ENCODE results near the gene CCDC89.

The CCDC89 gene

DNA sequence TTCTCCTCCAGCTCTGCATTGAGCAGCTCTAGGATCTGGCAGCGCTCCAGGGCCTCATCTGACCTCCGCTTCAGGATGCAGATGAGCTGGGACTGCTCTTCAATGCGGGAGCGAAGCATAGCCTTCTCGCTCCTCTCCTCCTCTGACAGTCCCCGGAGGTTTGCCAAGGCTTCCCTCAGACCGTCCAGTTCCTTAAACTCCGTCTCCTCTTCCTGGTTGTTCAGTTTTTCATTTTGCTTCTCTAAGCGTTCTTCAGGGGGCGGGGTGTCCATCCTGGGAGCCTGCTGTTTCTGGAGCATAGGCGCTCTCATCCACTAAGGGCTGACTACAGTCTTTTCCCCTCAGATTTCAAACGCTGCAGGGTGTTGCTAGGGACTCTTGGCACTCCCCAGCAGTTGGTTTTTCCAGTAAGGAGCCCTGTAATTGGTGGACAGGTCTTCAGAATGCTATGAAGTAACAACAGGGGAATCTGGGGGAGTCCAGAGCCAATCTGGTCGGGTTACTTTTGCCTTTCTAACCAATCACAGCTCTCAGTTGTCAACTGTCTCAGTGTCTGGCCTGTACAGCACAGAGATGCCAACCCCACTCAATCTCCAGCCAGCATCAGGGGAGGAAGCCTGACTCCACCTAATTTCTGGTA, at the start of gene CCDC89:
Gene CCDC89, minus strand, starts transcription at position 376 of the 640 bp plus-strand sequence. Its CDS starts 65 bp downstream, at position 311.
- DNase-seq (ENCODE audit: low spot score): no peak

- DNase-seq (ENCODE audit: low spot score): no peak
Measured at GRCh38 chr11:85732965-85733364, 47.0 kb upstream of the CCDC89 start.

DNA sequence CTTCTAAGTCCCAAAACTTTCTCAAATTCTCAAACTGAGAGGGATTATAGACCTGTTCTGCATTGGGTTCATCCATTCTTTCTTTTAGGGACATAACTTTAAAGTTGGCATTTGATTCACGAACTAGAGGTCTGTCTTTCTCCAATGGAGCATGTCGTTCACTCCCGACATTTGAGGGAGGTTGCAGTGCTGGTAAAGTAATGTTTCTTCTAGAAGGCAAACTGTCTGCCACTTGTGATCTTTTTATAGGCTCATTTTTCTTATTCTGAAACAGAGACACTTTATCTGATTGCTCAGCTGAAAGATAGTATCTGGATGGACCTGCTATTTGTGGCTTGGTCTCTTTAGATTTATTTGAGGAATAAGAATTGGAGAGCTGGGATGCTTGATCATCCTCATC, 40.4 kb upstream of the CCDC89 start:
- DNase-seq (ENCODE audit: low spot score): no peak

- no peak for DNase-seq (ENCODE audit: low spot score)
Measured at GRCh38 chr11:85725510-85726258, 39.7 kb upstream of the CCDC89 start.

DNA sequence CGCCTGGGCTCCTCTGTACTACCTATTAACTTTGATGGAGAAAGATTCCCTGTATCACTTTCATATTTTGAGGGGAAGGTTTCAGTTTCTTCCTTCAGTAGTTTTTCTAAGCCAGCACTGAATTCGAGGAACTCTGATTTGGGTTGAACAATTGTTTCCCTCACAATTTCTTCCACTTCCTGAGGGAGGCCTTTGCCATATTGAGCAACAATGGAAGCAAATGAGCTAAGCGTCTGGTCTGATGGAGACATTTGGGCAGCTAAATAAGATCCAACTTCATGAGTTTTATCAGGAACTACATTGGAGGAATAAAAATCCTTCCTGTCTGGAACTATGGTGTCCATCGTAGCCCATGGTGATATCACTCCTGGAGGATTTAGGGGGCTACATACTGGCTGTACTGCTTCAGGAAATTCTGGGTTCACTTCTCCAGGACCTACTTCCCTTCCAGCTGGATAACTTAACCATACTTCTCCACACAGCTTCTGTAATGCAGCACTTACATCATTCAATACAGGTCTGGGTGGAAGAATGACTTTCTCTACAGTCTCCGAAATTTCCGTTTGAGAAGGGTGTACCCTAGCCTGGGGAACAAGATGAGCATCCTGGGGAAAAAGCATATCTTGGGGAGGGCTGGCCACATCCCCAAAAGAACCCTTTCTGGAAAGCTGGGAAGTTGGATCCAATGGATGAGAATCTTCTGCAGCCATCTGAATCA, 38.9 kb upstream of the CCDC89 start:
- DNase-seq (ENCODE audit: low spot score): no peak

DNA sequence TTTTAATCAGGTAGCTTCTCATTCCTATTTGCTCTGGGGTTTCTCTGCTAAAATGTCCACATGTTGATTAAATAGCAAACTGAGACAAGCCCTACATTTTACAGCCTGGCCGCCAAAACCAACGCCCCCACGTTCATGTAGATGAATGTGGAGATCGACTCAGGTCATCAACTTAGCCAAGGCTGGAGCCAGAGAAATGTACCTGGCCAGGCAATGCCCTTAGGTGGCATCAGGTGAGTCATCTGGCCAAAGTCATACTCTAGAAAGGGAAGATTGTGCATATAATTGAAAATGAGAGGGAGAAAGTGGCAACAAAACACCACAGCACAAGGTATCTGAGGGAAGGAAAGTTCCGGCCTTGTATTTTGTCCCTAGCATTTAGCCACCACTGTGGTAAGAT, 37.1 kb upstream of the CCDC89 start:
- DNase-seq (ENCODE audit: low spot score): no peak

DNA sequence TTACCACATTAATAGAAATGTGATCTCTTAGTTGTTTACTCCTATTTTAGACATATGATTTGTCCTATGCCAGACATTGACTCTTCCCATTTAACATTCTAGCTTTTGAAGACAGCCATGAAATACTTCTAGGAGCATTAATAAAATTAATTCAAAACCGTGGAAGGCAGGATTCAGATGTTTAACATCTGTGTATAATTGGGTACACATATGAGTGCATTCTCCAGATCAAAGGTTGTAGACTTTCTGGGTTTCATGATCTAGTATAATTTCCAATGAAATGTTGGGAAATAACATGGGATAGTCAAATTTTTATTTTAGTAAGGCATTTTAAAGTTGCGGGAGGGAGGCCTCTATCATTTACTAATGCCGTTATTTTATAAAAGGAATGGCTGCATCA, 35.2 kb upstream of the CCDC89 start:
- DNase-seq (ENCODE audit: low spot score): no peak

- no peak for DNase-seq (ENCODE audit: low spot score)
Measured at GRCh38 chr11:85718991-85719807, 33.2 kb upstream of the CCDC89 start.

GRCh38 chr11:85718126-85718943, 32.3 kb upstream of the CCDC89 start:
- no peak for DNase-seq (ENCODE audit: low spot score)

DNA sequence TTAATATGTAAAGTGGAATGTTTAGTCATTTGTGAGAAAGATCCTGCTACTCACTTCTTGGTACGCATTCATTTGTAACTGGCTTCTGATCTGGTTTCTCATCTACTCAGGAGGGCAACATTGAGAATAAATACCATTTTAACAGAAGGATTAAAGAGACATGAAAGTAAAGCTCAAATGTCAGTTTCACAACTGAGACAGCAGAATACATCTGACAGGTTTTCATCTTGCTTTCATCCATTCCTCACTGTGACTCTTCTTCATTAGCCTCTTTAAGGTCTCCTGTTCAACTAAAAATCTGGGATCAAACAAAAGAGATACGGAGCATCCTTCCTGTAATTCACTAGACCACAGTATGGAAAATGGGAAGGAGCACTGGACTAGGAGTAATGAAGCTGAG, 31.4 kb upstream of the CCDC89 start:
- DNase-seq (ENCODE audit: low spot score): no peak

GRCh38 chr11:85712953-85713352, 27.0 kb upstream of the CCDC89 start:
- no peak for DNase-seq (ENCODE audit: low spot score)

GRCh38 chr11:85710917-85711316, 24.9 kb upstream of the CCDC89 start:
- DNase-seq (ENCODE audit: low spot score): no peak

- no peak for DNase-seq (ENCODE audit: low spot score)
Measured at GRCh38 chr11:85709941-85710702, 24.1 kb upstream of the CCDC89 start.

DNA sequence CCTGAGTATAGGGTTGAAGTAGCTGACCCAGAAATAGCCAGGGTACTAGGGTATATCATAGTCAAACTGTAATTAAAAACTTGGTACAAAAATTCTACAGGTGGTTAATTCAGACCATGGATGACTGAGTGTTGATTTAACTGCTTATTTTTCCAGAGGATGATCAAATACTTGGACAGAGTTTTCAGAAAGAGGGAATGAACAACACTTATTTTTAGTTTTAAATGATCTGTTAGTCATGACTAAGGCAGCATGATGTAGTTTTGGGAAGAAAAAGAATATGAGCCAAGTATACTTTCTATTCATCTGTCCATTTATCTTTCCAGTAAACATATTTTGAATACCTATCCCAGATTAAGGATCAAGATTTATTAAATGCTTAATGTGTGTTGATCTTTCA, 19.8 kb upstream of the CCDC89 start:
- DNase-seq (ENCODE audit: low spot score): no peak

DNA sequence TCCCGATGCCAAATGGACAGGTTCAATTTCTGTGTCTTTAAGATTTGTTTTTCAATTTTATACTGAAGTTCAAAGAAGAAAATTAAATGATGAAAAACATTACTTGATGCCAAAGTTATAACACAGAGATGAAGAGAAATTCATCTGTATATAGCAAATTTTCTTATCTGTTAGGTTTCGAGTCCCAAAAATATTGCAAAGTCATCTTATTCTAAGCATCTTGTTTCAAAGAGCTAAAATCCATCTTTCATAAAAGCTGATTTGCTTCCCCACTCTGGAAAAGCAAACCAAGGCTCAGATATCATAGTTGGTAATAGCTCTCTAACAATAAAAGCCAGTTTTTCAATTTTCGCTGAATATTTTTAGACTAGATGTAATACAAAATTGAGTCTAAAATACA, 19.0 kb upstream of the CCDC89 start:
- no peak for DNase-seq (ENCODE audit: low spot score)

- peak; percentile 19 for DNase-seq (ENCODE audit: low spot score)
Measured at GRCh38 chr11:85699957-85700741, 14.2 kb upstream of the CCDC89 start.

DNA sequence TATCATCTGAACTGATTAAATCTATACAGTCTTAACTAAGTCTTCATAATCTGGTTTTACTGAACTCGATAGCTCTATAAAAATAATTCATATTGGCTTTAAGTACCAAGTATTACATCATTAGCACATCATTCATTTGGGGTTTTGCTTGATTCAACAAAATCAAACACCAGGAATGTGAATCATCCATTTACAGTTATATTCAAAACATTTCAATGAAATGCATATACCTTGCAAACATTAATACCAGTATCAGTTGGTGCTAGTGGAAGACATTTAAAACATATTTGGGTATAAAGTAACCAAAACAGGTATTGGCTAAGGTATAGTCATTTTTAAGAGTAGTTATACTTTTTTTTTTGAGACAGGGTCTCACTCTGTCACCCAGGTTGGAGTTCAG, 12.2 kb upstream of the CCDC89 start:
- DNase-seq (ENCODE audit: low spot score): no peak

GRCh38 chr11:85697747-85698146, 11.8 kb upstream of the CCDC89 start:
- DNase-seq (ENCODE audit: low spot score): no peak

GRCh38 chr11:85695546-85695945, 9.6 kb upstream of the CCDC89 start:
- no peak for DNase-seq (ENCODE audit: low spot score)

Data from CD4-positive, alpha-beta T cell treated with Interleukin-2 at 100 ng/mL for 4 hours (primary cell).